Panc1 (cell line): ENCODE data around the gene LPA.

Source experiments
- POLR2AphosphoS5 ChIP-seq: IDR thresholded peaks from 2 replicates; pipeline ENCODE4 v1.6.1; 2012; ENCODE audit warnings: mild to moderate bottlenecking, low read depth, low read length, moderate library complexity
- SIN3A ChIP-seq: IDR thresholded peaks from 2 replicates; pipeline ENCODE4 v1.6.1; 2012; ENCODE audit warnings: low read depth, mild to moderate bottlenecking, low read length, moderate library complexity, borderline replicate concordance; ENCODE audit not compliant: insufficient read depth
- TF ChIP-seq, protein P1 (sequence below): fragments of 450-650 bp; IDR thresholded peaks from 2 replicates; pipeline ENCODE4 v1.5.1; 2017; ENCODE audit warnings: mild to moderate bottlenecking

DNA sequence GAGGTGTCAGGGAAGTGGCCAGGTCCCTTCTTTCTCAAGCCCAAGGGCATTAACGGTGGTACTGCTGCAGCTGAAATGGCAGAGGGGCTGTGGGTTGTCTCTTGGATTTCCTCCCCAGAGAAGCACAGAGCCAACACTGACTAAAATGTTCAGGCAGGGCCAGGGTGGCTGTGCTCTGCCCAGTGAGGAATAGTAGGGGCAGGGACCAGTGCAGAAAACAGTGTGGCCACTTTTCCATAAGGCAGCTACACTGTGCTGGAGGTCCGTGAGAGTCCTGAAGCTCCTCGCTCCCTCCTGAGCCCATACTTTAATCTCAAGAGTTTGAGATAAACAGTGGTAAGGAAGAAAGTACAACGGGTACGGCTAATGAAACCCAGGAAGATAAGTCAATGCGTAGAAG is 4.5 kb downstream of the LPA start:
- no peak for TF ChIP-seq POLR2AphosphoS5
- TF ChIP-seq, protein P1, sequence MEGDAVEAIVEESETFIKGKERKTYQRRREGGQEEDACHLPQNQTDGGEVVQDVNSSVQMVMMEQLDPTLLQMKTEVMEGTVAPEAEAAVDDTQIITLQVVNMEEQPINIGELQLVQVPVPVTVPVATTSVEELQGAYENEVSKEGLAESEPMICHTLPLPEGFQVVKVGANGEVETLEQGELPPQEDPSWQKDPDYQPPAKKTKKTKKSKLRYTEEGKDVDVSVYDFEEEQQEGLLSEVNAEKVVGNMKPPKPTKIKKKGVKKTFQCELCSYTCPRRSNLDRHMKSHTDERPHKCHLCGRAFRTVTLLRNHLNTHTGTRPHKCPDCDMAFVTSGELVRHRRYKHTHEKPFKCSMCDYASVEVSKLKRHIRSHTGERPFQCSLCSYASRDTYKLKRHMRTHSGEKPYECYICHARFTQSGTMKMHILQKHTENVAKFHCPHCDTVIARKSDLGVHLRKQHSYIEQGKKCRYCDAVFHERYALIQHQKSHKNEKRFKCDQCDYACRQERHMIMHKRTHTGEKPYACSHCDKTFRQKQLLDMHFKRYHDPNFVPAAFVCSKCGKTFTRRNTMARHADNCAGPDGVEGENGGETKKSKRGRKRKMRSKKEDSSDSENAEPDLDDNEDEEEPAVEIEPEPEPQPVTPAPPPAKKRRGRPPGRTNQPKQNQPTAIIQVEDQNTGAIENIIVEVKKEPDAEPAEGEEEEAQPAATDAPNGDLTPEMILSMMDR: no peak
- TF ChIP-seq SIN3A: no peak
